Osteoblast (primary cell): ENCODE measurements around the gene GKN1. TPM values are rescaled to one million over a fixed set of nuclear protein-coding genes. Genes with fewer than 3 reads are reported as not detected.

ENCODE experiments used
- DNase-seq: peaks from one replicate; pipeline ENCODE4 v3.0.0; 2011; ENCODE audit warnings: low spot score, mixed read lengths; ENCODE audit not compliant: insufficient read length; ENCODE audit errors: missing footprints
- H2AFZ ChIP-seq: 2 replicates; pipeline ENCODE4 v1.6.0; 2011; ENCODE audit warnings: mild to moderate bottlenecking, low read length
- H3K27ac ChIP-seq: 2 replicates; pipeline ENCODE4 v1.5.1; 2011; ENCODE audit warnings: mild to moderate bottlenecking, low read depth, low read length, moderate library complexity
- H3K27me3 ChIP-seq: 2 replicates; pipeline ENCODE4 v1.6.0; 2012; ENCODE audit warnings: mild to moderate bottlenecking, control low read depth, inconsistent platforms, low read length, moderate library complexity; ENCODE audit not compliant: insufficient read depth
- H3K36me3 ChIP-seq: 2 replicates; pipeline ENCODE4 v1.5.1; 2011; ENCODE audit warnings: mild to moderate bottlenecking, low read length, control low read depth, moderate library complexity; ENCODE audit not compliant: insufficient read depth
- H3K4me1 ChIP-seq: 2 replicates; pipeline ENCODE4 v1.5.1; 2011; ENCODE audit warnings: mild to moderate bottlenecking, low read length, control low read depth, moderate library complexity; ENCODE audit not compliant: insufficient read depth
- H3K4me2 ChIP-seq: 2 replicates; pipeline ENCODE4 v1.6.0; 2011; ENCODE audit warnings: mild to moderate bottlenecking, low read length; ENCODE audit not compliant: insufficient read depth
- H3K4me3 ChIP-seq: fragments of 200-600 bp; sonication (generic); 3 replicates; pipeline ENCODE4 v1.5.1; 2012; ENCODE audit warnings: mild to moderate bottlenecking, low read length, inconsistent platforms; ENCODE audit not compliant: insufficient read depth
- H3K79me2 ChIP-seq: 2 replicates; pipeline ENCODE4 v1.6.0; 2012; ENCODE audit warnings: mild to moderate bottlenecking, low read length, control low read depth, inconsistent platforms; ENCODE audit not compliant: insufficient read depth
- H3K9me3 ChIP-seq: 2 replicates; pipeline ENCODE4 v1.5.1; 2011; ENCODE audit warnings: low read depth, low read length, control low read depth
- H4K20me1 ChIP-seq: 2 replicates; pipeline ENCODE4 v1.6.0; 2012; ENCODE audit warnings: mild to moderate bottlenecking, low read length, control low read depth; ENCODE audit not compliant: insufficient read depth
- total RNA-seq: library from RNA; depleted of rRNA; stranded (reverse); fragments of >200 nt; gene quantifications from 2 replicates; pipeline ENCODE4 v1.2.3, GENCODE V29; 2012
- TF ChIP-seq, protein P1 (sequence below): IDR thresholded peaks from 2 replicates; pipeline ENCODE4 v1.5.1; 2011; ENCODE audit warnings: mild to moderate bottlenecking, low read depth, low read length, moderate library complexity; ENCODE audit errors: extremely low read depth

Gene GKN1
- total RNA-seq, 1 donor: not detected

DNA sequence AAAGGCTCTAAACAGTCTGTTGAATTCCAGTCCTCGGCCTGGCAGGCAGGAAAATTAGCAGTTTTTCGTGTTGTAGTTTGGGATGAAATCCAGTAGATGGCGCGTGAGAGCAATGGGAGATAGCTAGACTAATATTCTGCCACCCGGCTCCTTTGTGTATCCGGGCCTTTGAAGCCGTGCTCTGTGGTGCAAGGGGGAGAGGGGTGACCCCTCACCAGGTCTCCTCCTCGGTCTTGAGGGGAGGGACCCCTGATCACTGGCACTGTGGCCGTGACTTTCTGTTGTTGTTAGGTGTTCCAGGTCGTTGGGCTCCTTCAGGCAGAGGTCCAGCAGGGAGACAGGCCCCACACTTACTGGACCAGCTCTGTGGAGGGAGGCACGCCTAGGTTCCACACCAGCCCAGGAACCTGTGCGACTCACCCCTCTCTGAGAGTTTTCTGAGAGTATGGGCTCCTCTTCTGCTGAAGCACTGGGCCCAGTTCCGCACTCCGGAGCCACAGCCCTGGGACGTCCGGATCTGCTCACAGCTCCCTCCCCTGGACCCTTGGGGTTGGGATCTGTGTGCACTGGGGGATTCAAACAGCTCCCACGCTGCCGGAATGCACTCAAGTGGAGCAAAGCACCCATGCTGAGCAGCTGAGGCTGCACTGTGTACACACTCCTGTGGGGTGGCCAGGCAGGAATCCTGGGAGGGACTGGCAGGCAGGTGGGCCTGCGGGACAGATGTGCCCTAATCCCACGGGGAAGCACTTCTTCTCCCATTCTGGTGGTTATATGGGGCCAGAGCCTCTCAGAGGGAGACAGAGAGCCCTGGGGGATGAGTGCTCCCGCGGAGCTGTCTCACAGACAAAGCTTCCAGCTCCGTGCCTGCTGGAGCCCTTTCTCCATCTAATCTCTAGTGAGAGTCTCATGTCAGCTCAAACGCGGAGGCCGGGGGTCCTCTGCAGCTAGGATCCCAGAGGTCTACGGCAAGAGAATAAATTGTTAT lies 30.6 kb upstream of the GKN1 start:
- no peaks in the 10 kb centered on the region for H4K20me1 ChIP-seq
- peak overlapping the region; percentile 9 for H3K4me2 ChIP-seq
- no peaks in the 10 kb centered on the region for H3K79me2 ChIP-seq
- H3K4me3 ChIP-seq: no peak overlapping the region
- DNase-seq: peak; percentile 53
- TF ChIP-seq, protein P1, sequence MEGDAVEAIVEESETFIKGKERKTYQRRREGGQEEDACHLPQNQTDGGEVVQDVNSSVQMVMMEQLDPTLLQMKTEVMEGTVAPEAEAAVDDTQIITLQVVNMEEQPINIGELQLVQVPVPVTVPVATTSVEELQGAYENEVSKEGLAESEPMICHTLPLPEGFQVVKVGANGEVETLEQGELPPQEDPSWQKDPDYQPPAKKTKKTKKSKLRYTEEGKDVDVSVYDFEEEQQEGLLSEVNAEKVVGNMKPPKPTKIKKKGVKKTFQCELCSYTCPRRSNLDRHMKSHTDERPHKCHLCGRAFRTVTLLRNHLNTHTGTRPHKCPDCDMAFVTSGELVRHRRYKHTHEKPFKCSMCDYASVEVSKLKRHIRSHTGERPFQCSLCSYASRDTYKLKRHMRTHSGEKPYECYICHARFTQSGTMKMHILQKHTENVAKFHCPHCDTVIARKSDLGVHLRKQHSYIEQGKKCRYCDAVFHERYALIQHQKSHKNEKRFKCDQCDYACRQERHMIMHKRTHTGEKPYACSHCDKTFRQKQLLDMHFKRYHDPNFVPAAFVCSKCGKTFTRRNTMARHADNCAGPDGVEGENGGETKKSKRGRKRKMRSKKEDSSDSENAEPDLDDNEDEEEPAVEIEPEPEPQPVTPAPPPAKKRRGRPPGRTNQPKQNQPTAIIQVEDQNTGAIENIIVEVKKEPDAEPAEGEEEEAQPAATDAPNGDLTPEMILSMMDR: peak; percentile 78
- H3K36me3 ChIP-seq: no peaks in the 10 kb centered on the region
- no peaks in the 10 kb centered on the region for H3K27me3 ChIP-seq
- H2AFZ ChIP-seq: peak overlapping the region; percentile 92
- H3K9me3 ChIP-seq: no peaks in the 10 kb centered on the region
- H3K4me1 ChIP-seq: no peaks in the 10 kb centered on the region
- peak overlapping the region; percentile 30 for H3K27ac ChIP-seq

DNA sequence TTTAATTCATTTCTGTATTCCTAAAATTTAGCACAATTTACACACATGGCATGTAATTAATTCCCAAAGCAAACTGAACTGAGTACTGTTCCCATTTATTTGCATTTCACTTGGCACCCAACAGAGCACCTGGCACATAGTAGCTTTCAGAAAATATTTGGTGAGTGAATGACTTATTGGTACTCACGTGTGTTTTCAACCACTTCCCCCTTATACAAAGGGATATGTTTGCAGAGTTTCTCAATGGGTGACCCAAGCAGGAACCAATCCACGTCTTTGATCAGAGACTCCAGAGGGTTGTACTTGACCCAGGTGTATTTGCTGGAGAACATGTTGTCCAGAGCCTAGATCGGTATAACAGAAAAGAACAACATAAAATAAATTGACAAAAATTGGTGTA lies 28.3 kb upstream of the GKN1 start:
- no peaks in the 10 kb centered on the region for H3K9me3 ChIP-seq
- H3K79me2 ChIP-seq: no peaks in the 10 kb centered on the region
- TF ChIP-seq, protein P1: no peak
- no peak overlapping the region for H3K4me2 ChIP-seq
- DNase-seq: no peak
- H4K20me1 ChIP-seq: no peaks in the 10 kb centered on the region
- no peak overlapping the region for H2AFZ ChIP-seq
- H3K4me1 ChIP-seq: no peaks in the 10 kb centered on the region
- H3K27me3 ChIP-seq: no peaks in the 10 kb centered on the region
- no peak overlapping the region for H3K27ac ChIP-seq
- H3K36me3 ChIP-seq: no peaks in the 10 kb centered on the region
- H3K4me3 ChIP-seq: no peak overlapping the region

DNA sequence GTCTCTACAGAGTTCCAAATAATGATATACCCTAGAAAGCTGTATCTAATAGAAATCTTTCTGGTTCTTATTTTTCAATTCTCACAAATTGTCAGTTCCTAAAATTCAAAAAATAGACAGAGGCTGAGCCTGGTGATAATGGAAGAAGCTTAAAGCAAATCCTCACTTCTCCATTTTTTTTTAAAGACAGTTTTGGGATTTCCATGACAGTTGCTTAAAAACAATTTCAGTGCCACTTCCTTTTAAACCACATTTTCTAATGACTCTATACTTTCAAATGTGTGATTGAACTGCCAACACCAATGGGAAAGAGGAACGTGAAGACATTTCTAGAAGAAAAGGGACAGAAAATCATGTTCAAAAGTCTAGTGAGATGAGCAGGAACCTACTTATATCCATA lies 25.7 kb upstream of the GKN1 start:
- Histone ChIP-seq H3K4me3 (no peak overlapping the region), H3K79me2 (no peaks in the 10 kb centered on the region), H3K36me3 (no peaks in the 10 kb centered on the region), H2AFZ (no peak overlapping the region), H3K4me2 (no peak overlapping the region), H4K20me1 (no peaks in the 10 kb centered on the region), H3K27me3 (no peaks in the 10 kb centered on the region), H3K9me3 (no peaks in the 10 kb centered on the region), H3K4me1 (no peaks in the 10 kb centered on the region), H3K27ac (no peak overlapping the region)
- TF ChIP-seq, protein P1: no peak
- no peak for DNase-seq

- no peaks in the 10 kb centered on the region for H3K36me3 ChIP-seq
- peak overlapping the region; percentile 56 for H2AFZ ChIP-seq
- H3K9me3 ChIP-seq: no peaks in the 10 kb centered on the region
- H3K4me3 ChIP-seq: no peak overlapping the region
- H3K4me2 ChIP-seq: no peak overlapping the region
- H3K27me3 ChIP-seq: no peaks in the 10 kb centered on the region
- no peak for DNase-seq
- no peaks in the 10 kb centered on the region for H3K4me1 ChIP-seq
- H3K79me2 ChIP-seq: no peaks in the 10 kb centered on the region
- H4K20me1 ChIP-seq: no peaks in the 10 kb centered on the region
- TF ChIP-seq, protein P1: no peak
- H3K27ac ChIP-seq: no peak overlapping the region
Measured at GRCh38 chr2:68951899-68952298, 22.5 kb upstream of the GKN1 start.
